Spleen (tissue), 7 donors: ENCODE measurements around the gene BPIFB2.

Source experiments
- CTCF ChIP-seq, 11 experiments: fragments of 200-600 bp in 7 of 11; fragments of 450-650 bp in 4 of 11; sonication (generic) in 4 of 11; IDR thresholded peaks in 8 of 11; conservative IDR thresholded peaks in 3 of 11; 1 replicate in 7 of 11; 2 replicates in 4 of 11; pipeline versions ENCODE4 v1.4.0 to v1.8.0; 2016 to 2021; ENCODE audit warnings: antibody characterized with exemption in 11 of 11, inconsistent platforms in 4 of 11, mild to moderate bottlenecking in 1 of 11
- POLR2AphosphoS5 ChIP-seq, 3 donors: sonication (generic); formaldehyde crosslinking; IDR thresholded peaks; one replicate each; pipeline ENCODE4 v1.5.1; 2017; ENCODE audit warnings: antibody characterized with exemption in 3 of 3
- donor health status: DM: no; HTN: no; CAD: no; lungs with moderate emphysema.
- donor health status: DM: no; HTN: no; CAD: no.
- donor health status: DM: no; HTN: no; CAD: no.

- TF ChIP-seq CTCF (IDR thresholded peaks at IDR 0.05 in 8 of 11, conservative IDR thresholded peaks at IDR 0.05 in 3 of 11) (no peak), POLR2AphosphoS5 (IDR thresholded peaks at IDR 0.05) (no peak)
These were observed 38.9 kb downstream of the BPIFB2 start for GRCh38 chr20:33046412-33046811.
